H1 (cell line): ENCODE results near the gene TEX55. TPM values are rescaled to one million over a fixed set of nuclear protein-coding genes. Genes with fewer than 3 reads are reported as not detected.
"Not testable (repeated sequence)": the region's sequence is repeated elsewhere in the genome, so short reads cannot be mapped to it uniquely, and the experiment has no call there.

Experiments
- CTCF ChIA-PET: fragments of 300-600 bp; sonication (Branson Sonifier 250); formaldehyde crosslinking; loops from one replicate; lab custom pipeline; 2021; ENCODE audit not compliant: partially characterized antibody; lab: Charles Lee
- POLR2A ChIA-PET: fragments of 300-600 bp; sonication (Branson Sonifier 250); formaldehyde crosslinking; loops from one replicate; lab custom pipeline; 2021; ENCODE audit warnings: inconsistent platforms; ENCODE audit not compliant: partially characterized antibody; lab: Charles Lee
- DNase-seq, 2 experiments: peaks; one replicate each; pipeline versions ENCODE4 v3.0.0 to v3.0.0-alpha.2; 2010 to 2022; ENCODE audit warnings: low spot score in 2 of 2, low read depth in 1 of 2, mixed read lengths in 1 of 2
- FAIRE-seq: peaks from 2 replicates; lab custom pipeline; 2011; peaks lifted over from hg19 to GRCh38; lab: Jason Lieb, UNC
- H2AFZ ChIP-seq: 2 replicates; pipeline ENCODE4 v1.8.1; 2012; ENCODE audit warnings: low read length, inconsistent platforms
- H2AK5ac ChIP-seq: 2 replicates; pipeline ENCODE4 v1.6.1; 2013; ENCODE audit warnings: low read depth, low read length
- H2BK120ac ChIP-seq: replicated peaks from 2 replicates; pipeline ENCODE3; 2013; ENCODE audit warnings: low read depth, low read length, inconsistent platforms
- H2BK12ac ChIP-seq: 2 replicates; pipeline ENCODE4 v1.6.1; 2013; ENCODE audit warnings: low read depth, low read length
- H2BK15ac ChIP-seq: 2 replicates; pipeline ENCODE4 v1.6.1; 2013; ENCODE audit warnings: low read length
- H2BK20ac ChIP-seq: 2 replicates; pipeline ENCODE4 v1.6.1; 2013; ENCODE audit warnings: low read length
- H2BK5ac ChIP-seq: 2 replicates; pipeline ENCODE4 v1.6.1; 2013; ENCODE audit warnings: low read depth, low read length
- H3K14ac ChIP-seq: 2 replicates; pipeline ENCODE4 v1.6.1; 2013; ENCODE audit warnings: inconsistent platforms; ENCODE audit not compliant: insufficient read length
- H3K18ac ChIP-seq: 2 replicates; pipeline ENCODE4 v1.6.1; 2013; ENCODE audit warnings: low read length; ENCODE audit errors: extremely low read depth
- H3K23ac ChIP-seq: 2 replicates; pipeline ENCODE4 v1.6.1; 2013; ENCODE audit warnings: inconsistent platforms; ENCODE audit not compliant: insufficient read length
- H3K23me2 ChIP-seq: 2 replicates; pipeline ENCODE4 v1.6.1; 2013; ENCODE audit warnings: low read depth, low read length
- H3K27ac ChIP-seq: 2 replicates; pipeline ENCODE4 v1.6.1; 2011; ENCODE audit warnings: low read depth, low read length, inconsistent platforms
- H3K27me3 ChIP-seq, 4 experiments: replicated peaks in 1 of 4; 1 replicate in 1 of 4; 2 replicates in 3 of 4; pipeline versions ENCODE4 v1.6.1 to v1.8.1; 2011 to 2013; ENCODE audit warnings: low read length in 3 of 4, mild to moderate bottlenecking in 3 of 4, inconsistent platforms in 2 of 4, mixed read lengths in 2 of 4, moderate library complexity in 1 of 4; ENCODE audit not compliant: control insufficient read depth in 3 of 4, insufficient read depth in 3 of 4; ENCODE audit errors: extremely low read depth in 1 of 4
- H3K36me3 ChIP-seq, 4 experiments: 2 replicates each; pipeline versions ENCODE4 v1.6.1 to v1.8.1; 2011 to 2013; ENCODE audit warnings: mild to moderate bottlenecking in 4 of 4, low read length in 3 of 4, moderate library complexity in 2 of 4, control low read depth in 1 of 4, inconsistent platforms in 1 of 4; ENCODE audit not compliant: insufficient read depth in 4 of 4, control insufficient read depth in 2 of 4
- H3K4ac ChIP-seq: replicated peaks from 2 replicates; pipeline ENCODE3; 2013; ENCODE audit warnings: low read length, low read depth, mixed read lengths, inconsistent platforms; ENCODE audit not compliant: insufficient read length
- H3K4me1 ChIP-seq, 4 experiments: replicated peaks in 1 of 4; 1 replicate in 1 of 4; 2 replicates in 3 of 4; pipeline versions ENCODE4 v1.6.1 to v1.8.1; 2011 to 2013; ENCODE audit warnings: low read length in 3 of 4, inconsistent platforms in 2 of 4, mixed read lengths in 1 of 4; ENCODE audit not compliant: insufficient read depth in 4 of 4, control insufficient read depth in 3 of 4
- H3K4me2 ChIP-seq, 2 experiments: 2 replicates each; pipeline versions ENCODE4 v1.6.1 to v1.8.1; 2011 to 2013; ENCODE audit warnings: low read depth in 2 of 2, low read length in 2 of 2, control low read depth in 1 of 2, inconsistent platforms in 1 of 2, mild to moderate bottlenecking in 1 of 2; ENCODE audit not compliant: insufficient read depth in 1 of 2
- H3K4me3 ChIP-seq, 4 experiments: fragments of 200-600, 300-600 bp in 1 of 4; sonication (generic), shearing (Covaris generic), sonication (Bioruptor Twin) in 1 of 4; 2 replicates each; pipeline versions ENCODE4 v1.5.1 to v1.8.1; 2011 to 2016; ENCODE audit warnings: low read length in 4 of 4, low read depth in 3 of 4, control low read depth in 2 of 4, inconsistent platforms in 2 of 4, mild to moderate bottlenecking in 2 of 4, mixed read lengths in 1 of 4, moderate library complexity in 1 of 4; ENCODE audit not compliant: insufficient read depth in 2 of 4; ENCODE audit errors: extremely low read depth in 1 of 4
- H3K56ac ChIP-seq: replicated peaks from 2 replicates; pipeline ENCODE3; 2013; ENCODE audit warnings: low read depth, mild to moderate bottlenecking, mixed read lengths, low read length, inconsistent platforms; ENCODE audit not compliant: insufficient read length
- H3K79me1 ChIP-seq: 2 replicates; pipeline ENCODE4 v1.6.1; 2013; ENCODE audit warnings: low read depth, low read length, control low read depth
- H3K79me2 ChIP-seq, 2 experiments: 2 replicates each; pipeline versions ENCODE4 v1.6.1 to v1.8.1; 2012 to 2013; ENCODE audit warnings: low read length in 2 of 2, mild to moderate bottlenecking in 2 of 2, inconsistent platforms in 1 of 2; ENCODE audit not compliant: insufficient read depth in 2 of 2, control insufficient read depth in 1 of 2
- H3K9ac ChIP-seq, 4 experiments: replicated peaks in 1 of 4; 1 replicate in 1 of 4; 2 replicates in 3 of 4; pipeline versions ENCODE4 v1.6.1 to v1.8.1; 2011 to 2013; ENCODE audit warnings: low read depth in 3 of 4, low read length in 3 of 4, control low read depth in 2 of 4, mild to moderate bottlenecking in 2 of 4, moderate library complexity in 2 of 4, inconsistent platforms in 1 of 4; ENCODE audit errors: extremely low read depth in 1 of 4
- H3K9me3 ChIP-seq, 2 experiments: 2 replicates each; pipeline versions ENCODE4 v1.6.1 to v1.8.1; 2012 to 2013; ENCODE audit warnings: mild to moderate bottlenecking in 2 of 2, moderate library complexity in 2 of 2, control low read depth in 1 of 2, inconsistent platforms in 1 of 2, low read depth in 1 of 2, low read length in 1 of 2, mixed read lengths in 1 of 2; ENCODE audit not compliant: insufficient read depth in 2 of 2
- H4K20me1 ChIP-seq, 2 experiments: replicated peaks in 1 of 2; 2 replicates each; pipeline versions ENCODE3 to v1.8.1; 2011 to 2013; ENCODE audit warnings: inconsistent platforms in 2 of 2, low read length in 2 of 2, mild to moderate bottlenecking in 1 of 2; ENCODE audit not compliant: insufficient read depth in 2 of 2, control insufficient read depth in 1 of 2
- H4K5ac ChIP-seq: 2 replicates; pipeline ENCODE4 v1.6.1; 2013; ENCODE audit warnings: low read length, low read depth, mixed read lengths, inconsistent platforms; ENCODE audit not compliant: insufficient read length
- H4K8ac ChIP-seq: 2 replicates; pipeline ENCODE4 v1.8.0; 2013; ENCODE audit warnings: mild to moderate bottlenecking, moderate library complexity, low read length, inconsistent platforms; ENCODE audit not compliant: insufficient read depth; ENCODE audit errors: extremely low read depth
- H4K91ac ChIP-seq: replicated peaks from 2 replicates; pipeline ENCODE3; 2013; ENCODE audit warnings: low read length, mixed read lengths, inconsistent platforms; ENCODE audit not compliant: insufficient read length
- ASH2L ChIP-seq: fragments of 200-600, 300-600 bp; sonication (generic); IDR thresholded peaks from one replicate; pipeline ENCODE4 v1.7.1; 2017; ENCODE audit warnings: low read length
- CTBP2 ChIP-seq: IDR thresholded peaks from 2 replicates; pipeline ENCODE4 v1.7.0; 2011; ENCODE audit warnings: borderline replicate concordance, mild to moderate bottlenecking, moderate library complexity, mixed read lengths, low read length; ENCODE audit not compliant: insufficient read depth, insufficient read length
- EZH2 ChIP-seq: fragments of 200-600 bp; sonication (generic); IDR thresholded peaks from 2 replicates; pipeline ENCODE4 v1.7.1; 2012; ENCODE audit warnings: low read depth, mild to moderate bottlenecking, moderate library complexity, low read length, inconsistent platforms; ENCODE audit not compliant: severe bottlenecking
- HDAC2 ChIP-seq, 2 experiments: fragments of 300-600 bp in 1 of 2; sonication (generic) in 1 of 2; IDR thresholded peaks; 2 replicates each; pipeline ENCODE4 v1.6.1; 2011 to 2012; ENCODE audit warnings: low read depth in 2 of 2, low read length in 2 of 2, mild to moderate bottlenecking in 2 of 2, moderate library complexity in 2 of 2, borderline replicate concordance in 1 of 2, inconsistent platforms in 1 of 2
- JUND ChIP-seq: IDR thresholded peaks from 2 replicates; pipeline ENCODE4 v1.6.1; 2011; ENCODE audit warnings: mild to moderate bottlenecking, improper control_type of control experiment, low read length
- RNF2 ChIP-seq: fragments of 200-900, 300-1000 bp; sonication (generic); IDR thresholded peaks from 2 replicates; pipeline ENCODE4 v1.7.1; 2016; ENCODE audit warnings: borderline replicate concordance, low read depth, mild to moderate bottlenecking, antibody characterized with exemption, low read length; ENCODE audit not compliant: poor library complexity, severe bottlenecking; ENCODE audit errors: missing control alignments
- SP2 ChIP-seq: IDR thresholded peaks from 2 replicates; pipeline ENCODE4 v1.6.1; 2012; ENCODE audit warnings: mild to moderate bottlenecking, low read length, inconsistent platforms
- WGBS, 2 experiments: shearing (Covaris generic) in 1 of 2; methylation state at CpG; one replicate each; pipeline versions ENCODE4 v1.1.6 to v1.1.7; 2013 to 2015; ENCODE audit warnings: low lambda C conversion rate in 2 of 2, mixed read lengths in 2 of 2, inconsistent platforms in 1 of 2, low coverage in 1 of 2, missing lambda C conversion rate in 1 of 2; ENCODE audit not compliant: insufficient replicate concordance in 2 of 2, insufficient coverage in 1 of 2, insufficient read length in 1 of 2; ENCODE audit errors: extremely low coverage in 1 of 2, missing lambda C conversion rate in 1 of 2; 5-methylcytosine and 5-hydroxymethylcytosine counted together
- polyA plus RNA-seq, 7 experiments: library from polyadenylated mRNA; depleted of rRNA in 3 of 7; stranded (reverse) in 5 of 7; unstranded in 2 of 7; fragments of >200 nt in 5 of 7; fragments of 200-250 nt in 2 of 7; gene quantifications; 1 replicate in 5 of 7; 2 replicates in 1 of 7; 4 replicates in 1 of 7; pipeline versions ENCODE4 v1.2.1 to v1.2.3, GENCODE V29; 2011 to 2013; ENCODE audit warnings: missing spikeins in 2 of 7, mixed read lengths in 2 of 7
- total RNA-seq: library from RNA; stranded (reverse); fragmentation: NEBNext Ultra II Directional; extraction: Animal tissue kit (Norgen Biotek cat#: 25700); gene quantifications from 2 replicates; pipeline ENCODE4 v1.2.1, GENCODE V29; 2021

TEX55 gene
- total and polyA plus RNA-seq, 2 of the 8 experiments (the other 6 are each of a cell fraction or from before 2014, with no cell fraction given): not detected

DNA sequence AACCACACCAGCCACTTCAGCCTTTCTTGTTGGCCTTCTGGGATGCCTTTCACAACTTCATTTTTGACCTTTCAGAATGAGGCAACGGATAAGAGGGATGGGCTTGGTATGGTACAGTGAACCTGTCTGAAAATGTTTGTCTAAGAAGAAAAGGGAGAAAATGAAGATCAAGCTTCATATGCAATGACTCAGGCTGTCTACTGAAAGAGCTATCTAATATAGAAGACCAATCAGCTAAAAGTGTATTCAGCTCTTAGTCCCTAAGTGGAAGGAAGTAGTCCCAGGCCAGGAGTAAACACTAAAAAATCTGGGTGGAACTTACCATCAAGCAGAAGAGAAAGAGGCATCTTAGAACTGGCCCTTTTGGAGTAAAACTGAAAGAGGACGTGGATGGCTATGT, 15.3 kb downstream of the TEX55 start (continued):
- TF ChIP-seq JUND (no peak), CTBP2 (no peak), SP2 (no peak), ASH2L (no peak), HDAC2 (IDR thresholded peaks at IDR 0.05; ENCODE audit: borderline replicate concordance in 1 of 2, low read depth in 2 of 2, low read length in 2 of 2) (no peak), RNF2 (no peak), EZH2 (no peak)

DNA sequence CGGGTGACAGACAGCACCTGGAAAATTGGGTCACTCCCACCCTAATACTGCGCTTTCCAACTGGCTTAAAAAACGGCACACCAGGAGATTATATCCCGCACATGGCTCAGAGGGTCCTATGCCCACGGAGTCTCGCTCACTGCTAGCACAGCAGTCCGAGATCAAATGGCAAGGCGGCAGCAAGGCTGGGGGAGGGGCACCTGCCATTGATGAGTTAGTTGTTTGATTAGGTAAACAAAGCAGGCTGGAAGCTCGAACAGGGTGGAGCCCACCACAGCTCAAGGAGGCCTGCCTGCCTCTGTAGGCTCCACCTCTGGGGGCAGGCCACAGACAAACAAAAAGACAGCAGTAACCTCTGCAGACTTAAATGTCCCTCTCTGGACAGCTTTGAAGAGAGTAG, 18.8 kb downstream of the TEX55 start:
- H2AK5ac ChIP-seq, H3K14ac ChIP-seq, H3K4me3 ChIP-seq, H3K27me3 ChIP-seq, H3K23me2 ChIP-seq, H3K9ac ChIP-seq, H2BK5ac ChIP-seq, H4K5ac ChIP-seq, H2BK120ac ChIP-seq, H3K18ac ChIP-seq, H3K27ac ChIP-seq, H3K56ac ChIP-seq, H2BK20ac ChIP-seq, H3K4ac ChIP-seq, CTCF ChIA-PET, H4K8ac ChIP-seq, POLR2A ChIA-PET, H2BK15ac ChIP-seq, FAIRE-seq, H3K36me3 ChIP-seq, H2AFZ ChIP-seq, H3K23ac ChIP-seq, DNase-seq, H4K20me1 ChIP-seq, H4K91ac ChIP-seq, H3K79me2 ChIP-seq, H3K4me1 ChIP-seq, H3K4me2 ChIP-seq, H3K79me1 ChIP-seq, H2BK12ac ChIP-seq: not testable (repeated sequence)
- WGBS, 2 experiments: 87% methylated on average over 5 of the region's 9 CpGs; no CpG with 5 or more reads in 1 of the 2 experiments
- H3K9me3 ChIP-seq: peaks cover 10 to 14% of the 10 kb centered on the region in 2 experiments
